Measurements from ENCODE around the gene TMEM242.

TMEM242 gene

DNA sequence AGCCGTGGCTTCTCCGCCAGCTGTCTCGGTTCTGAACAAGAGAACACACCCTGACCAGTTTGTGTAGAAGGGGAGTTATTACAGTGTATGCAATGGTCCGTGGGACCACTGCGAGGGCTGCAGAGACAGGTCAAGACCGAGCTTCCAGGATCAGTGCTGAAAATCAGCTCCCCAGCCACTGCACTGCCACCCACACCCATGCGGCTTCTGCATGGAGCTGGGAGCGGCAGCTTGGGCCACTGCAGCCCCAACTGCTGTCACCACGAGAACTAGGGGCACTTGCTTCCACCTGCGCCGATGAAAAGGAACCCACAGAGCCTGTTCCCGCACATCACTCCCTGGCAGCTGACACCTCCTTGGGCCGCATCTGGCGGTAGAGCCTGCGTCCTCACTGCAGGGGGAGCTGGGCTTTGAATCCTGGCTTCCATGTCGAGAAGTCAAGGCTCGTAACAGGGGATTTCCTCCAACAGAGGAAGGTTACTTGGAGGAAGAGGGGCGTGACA lies 56.2 kb downstream of the TMEM242 start:
- Histone ChIP-seq H3K27ac (ENCODE audit: low read depth, low read length) (no peak overlapping the region), H3K9me2 (replicated peaks; ENCODE audit: control insufficient read depth, low read length) (no peaks in the 10 kb centered on the region), H3K4me3 (ENCODE audit: low read length) (no peak overlapping the region), H3K79me2 (ENCODE audit: control insufficient read depth, low read length) (no peaks in the 10 kb centered on the region), H3K27me3 (ENCODE audit: control insufficient read depth, low read length) (no peaks in the 10 kb centered on the region), H3K9me3 (ENCODE audit: control insufficient read depth, insufficient read depth, low read length) (peaks cover 6% of the 10 kb centered on the region; the same call in 1 of the 2 replicates), H3K4me2 (ENCODE audit: low read length) (no peak overlapping the region), H3K4me1 (ENCODE audit: control insufficient read depth, low read length) (no peaks in the 10 kb centered on the region), H4K20me1 (ENCODE audit: control insufficient read depth, insufficient read depth, low read depth, low read length) (no peaks in the 10 kb centered on the region), H3K36me3 (ENCODE audit: control insufficient read depth, low read length) (no peaks in the 10 kb centered on the region), H3F3A (ENCODE audit: control insufficient read depth, insufficient read depth) (no peaks in the 10 kb centered on the region)
- TF ChIP-seq EZH2phosphoT487 (IDR thresholded peaks at IDR 0.05; ENCODE audit: borderline replicate concordance, low read length) = no peak
- TF ChIP-seq, protein P1, sequence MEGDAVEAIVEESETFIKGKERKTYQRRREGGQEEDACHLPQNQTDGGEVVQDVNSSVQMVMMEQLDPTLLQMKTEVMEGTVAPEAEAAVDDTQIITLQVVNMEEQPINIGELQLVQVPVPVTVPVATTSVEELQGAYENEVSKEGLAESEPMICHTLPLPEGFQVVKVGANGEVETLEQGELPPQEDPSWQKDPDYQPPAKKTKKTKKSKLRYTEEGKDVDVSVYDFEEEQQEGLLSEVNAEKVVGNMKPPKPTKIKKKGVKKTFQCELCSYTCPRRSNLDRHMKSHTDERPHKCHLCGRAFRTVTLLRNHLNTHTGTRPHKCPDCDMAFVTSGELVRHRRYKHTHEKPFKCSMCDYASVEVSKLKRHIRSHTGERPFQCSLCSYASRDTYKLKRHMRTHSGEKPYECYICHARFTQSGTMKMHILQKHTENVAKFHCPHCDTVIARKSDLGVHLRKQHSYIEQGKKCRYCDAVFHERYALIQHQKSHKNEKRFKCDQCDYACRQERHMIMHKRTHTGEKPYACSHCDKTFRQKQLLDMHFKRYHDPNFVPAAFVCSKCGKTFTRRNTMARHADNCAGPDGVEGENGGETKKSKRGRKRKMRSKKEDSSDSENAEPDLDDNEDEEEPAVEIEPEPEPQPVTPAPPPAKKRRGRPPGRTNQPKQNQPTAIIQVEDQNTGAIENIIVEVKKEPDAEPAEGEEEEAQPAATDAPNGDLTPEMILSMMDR (IDR thresholded peaks at IDR 0.05; ENCODE audit: low read depth, low read length, poor library complexity, severe bottlenecking) = no peak

DNA sequence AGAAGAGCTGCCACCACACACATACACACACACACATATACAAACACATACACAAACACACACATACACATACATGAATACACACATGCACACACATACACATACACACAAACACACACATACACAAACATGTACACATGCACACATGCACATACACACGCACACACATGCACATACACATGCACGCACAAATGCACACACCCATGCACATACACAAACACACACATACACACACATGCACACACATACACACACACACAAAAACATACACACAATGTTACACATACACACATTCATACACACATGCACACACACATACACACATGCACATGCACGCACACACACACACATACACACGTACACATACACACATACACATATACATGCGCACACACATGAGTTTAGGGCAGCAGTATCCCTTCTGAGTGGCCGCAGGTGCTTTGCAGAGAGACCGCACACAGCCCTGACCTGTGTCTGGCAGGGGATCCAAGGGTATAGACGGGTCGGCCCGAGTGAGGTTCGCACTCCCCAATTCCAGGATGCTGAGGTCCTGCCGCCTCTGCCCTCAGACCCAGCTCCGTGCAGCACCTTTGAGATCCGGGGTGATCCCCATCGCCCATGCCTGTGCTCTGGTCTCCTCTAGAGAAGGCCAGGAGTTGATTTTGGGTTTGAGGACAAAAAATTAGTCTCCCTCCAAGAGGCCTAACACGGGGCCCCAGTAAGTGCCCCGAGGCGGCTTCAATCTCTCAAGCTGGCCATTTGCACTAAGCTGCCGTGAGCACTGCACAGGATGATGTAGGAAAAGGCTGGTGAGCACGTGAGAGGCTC lies 56.8 kb downstream of the TMEM242 start:
- Histone ChIP-seq H3K27ac (ENCODE audit: low read depth, low read length) (no peak overlapping the region), H3K9me2 (replicated peaks; ENCODE audit: control insufficient read depth, low read length) (no peaks in the 10 kb centered on the region), H3K4me1 (ENCODE audit: control insufficient read depth, low read length) (no peaks in the 10 kb centered on the region), H3K4me2 (ENCODE audit: low read length) (no peak overlapping the region), H3K27me3 (ENCODE audit: control insufficient read depth, low read length) (no peaks in the 10 kb centered on the region), H3K4me3 (ENCODE audit: low read length) (no peak overlapping the region), H4K20me1 (ENCODE audit: control insufficient read depth, insufficient read depth, low read depth, low read length) (no peaks in the 10 kb centered on the region), H3F3A (ENCODE audit: control insufficient read depth, insufficient read depth) (no peaks in the 10 kb centered on the region), H3K79me2 (ENCODE audit: control insufficient read depth, low read length) (no peaks in the 10 kb centered on the region), H3K9me3 (ENCODE audit: control insufficient read depth, insufficient read depth, low read length) (peaks cover 6% of the 10 kb centered on the region; the same call in 1 of the 2 replicates), H3K36me3 (ENCODE audit: control insufficient read depth, low read length) (no peaks in the 10 kb centered on the region)
- TF ChIP-seq, protein P1 (IDR thresholded peaks at IDR 0.05; ENCODE audit: low read depth, low read length, poor library complexity, severe bottlenecking) = no peak
- no peak for TF ChIP-seq EZH2phosphoT487 (IDR thresholded peaks at IDR 0.05; ENCODE audit: borderline replicate concordance, low read length)

DNA sequence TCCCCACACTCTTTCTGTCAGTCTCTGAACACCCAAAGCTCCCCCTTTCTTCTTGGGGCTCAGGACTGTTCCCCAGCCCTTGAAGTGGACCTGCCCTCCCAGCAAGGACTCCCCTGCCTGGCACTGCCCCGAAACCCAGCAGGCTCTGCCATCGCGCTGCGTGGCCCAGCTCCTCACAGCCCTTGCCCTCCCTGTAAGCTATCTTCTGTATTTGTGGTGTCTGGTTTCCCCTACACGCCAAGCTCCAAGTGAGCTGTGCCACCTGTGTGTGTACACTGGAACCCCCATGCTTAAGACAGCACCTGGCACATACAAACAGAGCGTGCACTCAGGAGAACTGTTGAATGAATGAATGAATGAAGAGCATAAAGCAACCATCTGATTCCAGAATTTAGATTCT lies 57.7 kb downstream of the TMEM242 start:
- no peak overlapping the region for H3K4me2 ChIP-seq (ENCODE audit: low read length)
- no peaks in the 10 kb centered on the region for H3F3A ChIP-seq (ENCODE audit: control insufficient read depth, insufficient read depth)
- no peak overlapping the region for H3K27ac ChIP-seq (ENCODE audit: low read depth, low read length)
- TF ChIP-seq EZH2phosphoT487 (IDR thresholded peaks at IDR 0.05; ENCODE audit: borderline replicate concordance, low read length) = no peak
- TF ChIP-seq, protein P1 (IDR thresholded peaks at IDR 0.05; ENCODE audit: low read depth, low read length, poor library complexity, severe bottlenecking) = no peak
- H3K9me3 ChIP-seq (ENCODE audit: control insufficient read depth, insufficient read depth, low read length) = peaks cover 6% of the 10 kb centered on the region; the same call in 1 of the 2 replicates
- H3K36me3 ChIP-seq (ENCODE audit: control insufficient read depth, low read length) = no peaks in the 10 kb centered on the region
- no peaks in the 10 kb centered on the region for H3K9me2 ChIP-seq (replicated peaks; ENCODE audit: control insufficient read depth, low read length)
- no peaks in the 10 kb centered on the region for H4K20me1 ChIP-seq (ENCODE audit: control insufficient read depth, insufficient read depth, low read depth, low read length)
- H3K4me3 ChIP-seq (ENCODE audit: low read length) = no peak overlapping the region
- H3K27me3 ChIP-seq (ENCODE audit: control insufficient read depth, low read length) = no peaks in the 10 kb centered on the region
- no peaks in the 10 kb centered on the region for H3K79me2 ChIP-seq (ENCODE audit: control insufficient read depth, low read length)
- H3K4me1 ChIP-seq (ENCODE audit: control insufficient read depth, low read length) = no peaks in the 10 kb centered on the region

Data from DOHH2 (cell line).